K562 (cell line): ENCODE data around the gene RNH1. TPM values are rescaled to one million over a fixed set of nuclear protein-coding genes. Genes with fewer than 3 reads are reported as not detected.
A peak's percentile ranks its signal among the peaks of the same experiment; 100 is the strongest.

Experiments used
- ATAC-seq: fragments of 200-7000 bp; cut with Tn5 transposase; 3 replicates; pipeline ENCODE4 v1.9.1; 2020; ENCODE audit warnings: moderate library complexity
- BruUV-seq: library from RNA; stranded (reverse); fragments of 400-500 nt; replicated peaks from 2 replicates; lab custom pipeline; 2021; lab: Mats Ljungman, UMichigan
- CTCF ChIA-PET: fragments of 300-600 bp; formaldehyde crosslinking; extraction: SDS; loops from one replicate; lab custom pipeline; 2021; ENCODE audit warnings: low intra/inter-chr PET ratio; lab: Yijun Ruan, JAX
- POLR2A ChIA-PET: fragments of 300-600, 350-650 bp; sonication (Branson Sonifier 250); formaldehyde crosslinking; extraction: SDS; loops from one replicate; lab custom pipeline; 2021; ENCODE audit warnings: antibody characterized with exemption, inconsistent platforms; lab: Yijun Ruan, JAX
- DNase-seq, 4 experiments: peaks; one replicate each; pipeline versions ENCODE4 v3.0.0 to v3.0.0-alpha.2; 2011 to 2018; ENCODE audit warnings: low spot score in 3 of 4, mixed read lengths in 3 of 4; ENCODE audit errors: extremely low read depth in 1 of 4
- FAIRE-seq: peaks from 2 replicates; lab custom pipeline; 2011; peaks lifted over from hg19 to GRCh38; lab: Jason Lieb, UNC
- H2AFZ ChIP-seq: 2 replicates; pipeline ENCODE4 v1.6.0; 2011; ENCODE audit warnings: low read depth, low read length, control low read depth, inconsistent platforms
- H3K27ac ChIP-seq: fragments of 200-600 bp; 3 replicates; pipeline ENCODE4 v1.8.0; 2011; ENCODE audit warnings: low read depth, mild to moderate bottlenecking, control low read depth, inconsistent platforms, low read length, moderate library complexity, mixed read lengths; ENCODE audit errors: extremely low read depth
- H3K27me3 ChIP-seq, 2 experiments: fragments of 300-600 bp in 1 of 2; 2 replicates in 1 of 2; 3 replicates in 1 of 2; pipeline versions ENCODE4 v1.6.0 to v1.8.0; 2011; ENCODE audit warnings: inconsistent platforms in 2 of 2, low read length in 2 of 2, mild to moderate bottlenecking in 1 of 2, mixed read lengths in 1 of 2, moderate library complexity in 1 of 2; ENCODE audit not compliant: control insufficient read depth in 2 of 2, insufficient read depth in 2 of 2
- H3K36me3 ChIP-seq: fragments of 300-600 bp; 3 replicates; pipeline ENCODE4 v1.8.0; 2011; ENCODE audit warnings: mild to moderate bottlenecking, low read length, inconsistent platforms; ENCODE audit not compliant: control insufficient read depth, insufficient read depth
- H3K4me1 ChIP-seq, 2 experiments: fragments of 200-600 bp in 1 of 2; replicated peaks in 1 of 2; 2 replicates in 1 of 2; 3 replicates in 1 of 2; pipeline versions ENCODE4 v1.5.1 to v1.8.0; 2011; ENCODE audit warnings: inconsistent platforms in 2 of 2, low read length in 2 of 2, mild to moderate bottlenecking in 1 of 2, mixed read lengths in 1 of 2, moderate library complexity in 1 of 2; ENCODE audit not compliant: control insufficient read depth in 2 of 2, insufficient read depth in 2 of 2
- H3K4me2 ChIP-seq: 2 replicates; pipeline ENCODE4 v1.6.1; 2011; ENCODE audit warnings: low read length, control low read depth, inconsistent platforms, mixed read lengths; ENCODE audit not compliant: insufficient read depth
- H3K4me3 ChIP-seq: fragments of 200-600 bp; sonication (generic), shearing (Covaris generic); 2 replicates; pipeline ENCODE4 v1.5.1; 2016; ENCODE audit warnings: control low read depth, inconsistent platforms
- H3K79me2 ChIP-seq: fragments of 200-600 bp; 3 replicates; pipeline ENCODE4 v1.8.0; 2011; ENCODE audit warnings: low read length, inconsistent platforms; ENCODE audit not compliant: control insufficient read depth, insufficient read depth
- H3K9ac ChIP-seq, 2 experiments: 2 replicates each; pipeline versions ENCODE4 v1.6.0 to v1.6.1; 2011; ENCODE audit warnings: low read depth in 2 of 2, low read length in 2 of 2, control low read depth in 1 of 2, inconsistent platforms in 1 of 2, mild to moderate bottlenecking in 1 of 2, mixed read lengths in 1 of 2; ENCODE audit not compliant: insufficient read depth in 1 of 2
- H3K9me1 ChIP-seq: one replicate; pipeline ENCODE4 v1.6.0; 2011; ENCODE audit warnings: inconsistent platforms, mild to moderate bottlenecking, low read length, moderate library complexity; ENCODE audit not compliant: control insufficient read depth, insufficient read depth
- H3K9me3 ChIP-seq: replicated peaks from 2 replicates; pipeline ENCODE4 v1.5.1; 2011; ENCODE audit warnings: low read depth, low read length, inconsistent platforms; ENCODE audit not compliant: control insufficient read depth, insufficient read depth
- H4K20me1 ChIP-seq: replicated peaks from 2 replicates; pipeline ENCODE4 v1.6.1; 2011; ENCODE audit warnings: low read length, inconsistent platforms, mixed read lengths; ENCODE audit not compliant: control insufficient read depth, insufficient read depth
- ARID2 ChIP-seq: fragments of 450-650 bp; IDR thresholded peaks from 2 replicates; pipeline ENCODE4 v1.6.1; 2017; ENCODE audit warnings: antibody characterized with exemption, mild to moderate bottlenecking
- ETS2 ChIP-seq: IDR thresholded peaks from 2 replicates; pipeline ENCODE4 v1.6.1; 2016; ENCODE audit warnings: borderline replicate concordance, missing genetic modification characterization, mild to moderate bottlenecking, moderate library complexity, missing compliant biosample characterization; ENCODE audit not compliant: poor library complexity, severe bottlenecking
- FOXP1 ChIP-seq: sonication (generic); formaldehyde crosslinking; IDR thresholded peaks from 2 replicates; pipeline ENCODE4 v1.8.0; 2022; ENCODE audit warnings: mild to moderate bottlenecking, missing genetic modification reagents
- HDAC8 ChIP-seq: fragments of 450-650 bp; IDR thresholded peaks from 2 replicates; pipeline ENCODE4 v1.6.1; 2016; ENCODE audit warnings: mild to moderate bottlenecking, missing genetic modification characterization, moderate library complexity, missing compliant biosample characterization
- KDM2B ChIP-seq: fragments of 250-450 bp; sonication (Bioruptor Pico); IDR thresholded peaks from 2 replicates; pipeline ENCODE4 v1.8.0; 2021; ENCODE audit warnings: mild to moderate bottlenecking, moderate library complexity
- MAFF ChIP-seq: IDR thresholded peaks from 2 replicates; pipeline ENCODE4 v1.6.1; 2012; ENCODE audit warnings: low read length, improper control_type of control experiment
- POLR2G ChIP-seq: fragments of 200-400 bp; formaldehyde crosslinking; IDR thresholded peaks from 2 replicates; pipeline ENCODE4 v1.6.1; 2017; ENCODE audit warnings: low read depth, mild to moderate bottlenecking, antibody characterized with exemption, low read length, moderate library complexity
- RBM22 ChIP-seq: fragments of 200-400 bp; formaldehyde crosslinking; IDR thresholded peaks from 2 replicates; pipeline ENCODE4 v1.6.1; 2018; ENCODE audit warnings: low read length, low read depth; ENCODE audit not compliant: poor library complexity, severe bottlenecking
- ZBTB33 ChIP-seq: sonication (generic); formaldehyde crosslinking; IDR thresholded peaks from 2 replicates; pipeline ENCODE4 v1.8.1; 2023; ENCODE audit warnings: mild to moderate bottlenecking, missing genetic modification reagents
- ZNF76 ChIP-seq: fragments of 250-450 bp; sonication (Bioruptor Pico); IDR thresholded peaks from 2 replicates; pipeline ENCODE4 v1.4.0; 2020; ENCODE audit warnings: mild to moderate bottlenecking, moderate library complexity, borderline replicate concordance
- WGBS: fragments of 100-300 bp; shearing (Covaris generic); methylation state at CpG from one replicate; pipeline ENCODE4 v1.1.6; 2016; ENCODE audit warnings: low coverage, mixed read lengths; ENCODE audit not compliant: insufficient coverage; ENCODE audit errors: missing lambda C conversion rate; 5-methylcytosine and 5-hydroxymethylcytosine counted together
- in situ Hi-C: fragments of 300-500 bp; cut with MboI; formaldehyde crosslinking; loops from 4 replicates; pipeline ENCODE4 v1.15.0; 2018; ENCODE audit warnings: inconsistent platforms, mixed read lengths
- intact Hi-C: fragments of 100-400 bp; cut with micrococcal nuclease; formaldehyde crosslinking; loops from 2 replicates; pipeline ENCODE4 v1.14.2; 2022
- polyA plus RNA-seq, 8 experiments: library from polyadenylated mRNA; depleted of rRNA in 4 of 8; stranded (reverse) in 5 of 8; unstranded in 3 of 8; fragments of >200 nt; fragmentation: Nextera tagmentation in 2 of 8; fragmentation: Illumina TruSeq in 1 of 8; extraction: Ambion mirVana in 2 of 8; extraction: Trizol in 1 of 8; gene quantifications; 2 replicates each; pipeline versions ENCODE4 v1.2.1 to v1.2.3, GENCODE V29; 2011 to 2014; ENCODE audit warnings: inconsistent platforms in 1 of 8, missing spikeins in 1 of 8
- total RNA-seq, 7 experiments: library from RNA; depleted of rRNA in 6 of 7; stranded (reverse); fragments of >200 nt in 6 of 7; fragmentation: Illumina TruSeq in 2 of 7; extraction: Trizol in 2 of 7; gene quantifications; 2 replicates each; pipeline versions ENCODE4 v1.2.1 to v1.2.3, GENCODE V29; 2011 to 2021; ENCODE audit warnings: low replicate concordance in 1 of 7

RNH1 gene
- total and polyA plus RNA-seq, 9 of the 15 experiments (the other 6 are each of a cell fraction or from before 2014, with no cell fraction given) = 2.5 to 160 (median 44.3) TPM

- no peak for TF ChIP-seq FOXP1
These were observed 12.1 kb downstream of the RNH1 start (continued) for GRCh38 chr11:494761-495536.

GRCh38 chr11:492427-493226 is 14.4 kb downstream of the RNH1 start:
- peaks cover 0 to 37% of the 10 kb centered on the region in 2 experiments; a peak in 2 of 5 replicates for H3K4me1 ChIP-seq
- ChIA-PET POLR2A (interaction anchor here (0.7 to 2.3 kb wide), 6 partner anchors 10 to 32 kb away, joined by 4 to 13 read pairs (median 8); partner anchors contain the start of gene RNH1), CTCF (no interaction called here)
- FAIRE-seq (no peak), ATAC-seq (peak; percentile 32), DNase-seq (no peak)
- H3K36me3 ChIP-seq = peaks cover 89% of the 10 kb centered on the region
- H2AFZ ChIP-seq = no peak overlapping the region
- 89% methylated on average over 32 of the region's 32 CpGs for WGBS
- H4K20me1 ChIP-seq = no peaks in the 10 kb centered on the region
- H3K27ac ChIP-seq = no peak overlapping the region
- in situ Hi-C loops = no loop called here
- H3K27me3 ChIP-seq = no peaks in the 10 kb centered on the region
- no peak overlapping the region for H3K4me3 ChIP-seq
- no peak overlapping the region for H3K4me2 ChIP-seq
- H3K9me1 ChIP-seq = peaks cover 3% of the 10 kb centered on the region
- BruUV-seq = no TSS peak
- intact Hi-C loops = no loop called here
- peaks cover 5% of the 10 kb centered on the region; the same call in 2 of the 3 replicates for H3K79me2 ChIP-seq
- peak overlapping the region in 1 of 2 experiments; percentile 40; a peak in 1 of 4 replicates for H3K9ac ChIP-seq
- H3K9me3 ChIP-seq = peaks cover 4% of the 10 kb centered on the region
- no peak for TF ChIP-seq ARID2
- TF ChIP-seq RBM22 = peak; percentile 89
- TF ChIP-seq ZBTB33 = 0 out of 2 replicates have a peak, but pooled peaks have one; percentile 23
- TF ChIP-seq ETS2 (tag) = no peak
- no peak for TF ChIP-seq ZNF76
- no peak for TF ChIP-seq MAFF
- no peak for TF ChIP-seq HDAC8 (tag)
- no peak for TF ChIP-seq KDM2B
- TF ChIP-seq POLR2G = peak; percentile 82
